Measurements from ENCODE around the gene HNRNPA1L2. TPM values are rescaled to one million over a fixed set of nuclear protein-coding genes. Genes with fewer than 3 reads are reported as not detected.

Gene HNRNPA1L2
- total RNA-seq = 1.1 and 2.7 TPM in 2 replicates

DNA sequence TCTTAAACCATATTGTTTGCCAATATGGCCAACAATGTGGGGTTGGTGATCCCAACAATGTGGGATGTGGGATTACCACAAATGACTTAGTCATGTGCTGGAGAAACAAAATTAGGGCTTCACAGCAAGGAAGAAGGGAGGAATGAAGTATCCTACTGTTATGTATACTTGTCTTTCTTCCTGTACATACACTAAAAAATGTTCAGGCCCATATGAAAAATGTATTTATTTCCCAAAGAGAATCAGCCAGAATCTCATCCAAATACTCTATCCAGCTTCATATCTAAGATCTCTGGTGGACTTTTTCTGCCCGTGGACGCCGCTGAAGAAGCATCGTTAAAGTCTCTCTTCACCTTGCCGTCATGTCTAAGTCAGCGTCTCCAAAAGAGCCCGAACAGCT is at the start of gene HNRNPA1L2:
Gene HNRNPA1L2 (plus strand): TSS at position 301 of the 400 bp plus-strand sequence. CDS start 62 bp downstream, at position 363.

GRCh38 chr13:52652196-52652979 is 10.2 kb downstream of the HNRNPA1L2 start, which contains the start of gene SUGT1:
SUGT1 (plus strand) TSS chr13:52652836; CDS start chr13:52652921, 85 bp downstream.

Other genes starting within 250 kb of the HNRNPA1L2 start
- 8.6 and 10.8 TPM in 2 replicates for gene THSD1, start 236.3 kb upstream of the HNRNPA1L2 start, total RNA-seq
- 12.2 and 26.7 TPM in 2 replicates for gene VPS36, start 191.8 kb upstream of the HNRNPA1L2 start, total RNA-seq
- gene CKAP2, start 187.0 kb upstream of the HNRNPA1L2 start, total RNA-seq = 12.0 and 52.3 TPM in 2 replicates
- 23.3 and 44.2 TPM in 2 replicates for gene SUGT1, start 10.4 kb downstream of the HNRNPA1L2 start, total RNA-seq
- gene CNMD, start 97.4 kb downstream of the HNRNPA1L2 start, total RNA-seq = not detected in 2 replicates
- gene PCDH8, start 206.2 kb downstream of the HNRNPA1L2 start, total RNA-seq = not detected in 2 replicates